ENCODE data around the gene SOX21. TPM values are rescaled to one million over a fixed set of nuclear protein-coding genes. Genes with fewer than 3 reads are reported as not detected.
"Not testable (repeated sequence)": the region's sequence is repeated elsewhere in the genome, so short reads cannot be mapped to it uniquely, and the experiment has no call there.

The SOX21 gene
- total and polyA plus RNA-seq, 2 donors (not counting 1 experiment from before 2014, with no cell fraction given): not detected

GRCh38 chr13:94739235-94739634 is 26.9 kb upstream of the SOX21 start:
- no peaks in the 10 kb centered on the region for H3K79me2 ChIP-seq (ENCODE audit: control insufficient read depth, insufficient read depth, low read length)
- no peaks in the 10 kb centered on the region for H3K27me3 ChIP-seq (replicated peaks in 1 of 4; ENCODE audit: control extremely low read depth in 1 of 4, control insufficient read depth in 3 of 4, insufficient read depth in 4 of 4, low read length in 3 of 4)
- no peak overlapping the region for H3K27ac ChIP-seq (ENCODE audit: low read length in 2 of 2)
- no peaks in the 10 kb centered on the region for H4K20me1 ChIP-seq (ENCODE audit: control insufficient read depth, insufficient read depth, low read length, poor library complexity, severe bottlenecking)
- no peak overlapping the region for H3K4me3 ChIP-seq (ENCODE audit: control extremely low read depth in 1 of 5, extremely low read depth in 1 of 5, insufficient read depth in 1 of 5, low read depth in 2 of 5, low read length in 4 of 5)
- no peaks in the 10 kb centered on the region for H3K9me3 Mint-ChIP-seq (ENCODE audit: insufficient read depth)
- ChIA-PET POLR2A (no interaction called here), CTCF (no interaction called here)
- no peak overlapping the region for H3K9ac ChIP-seq (ENCODE audit: low read length)
- no peak for ATAC-seq (ENCODE audit: low read depth)
- H3K4me2 ChIP-seq (replicated peaks; ENCODE audit: low read depth, low read length, poor library complexity, severe bottlenecking): no peak overlapping the region
- DNase-seq: no peak
- intact Hi-C loops (cut with micrococcal nuclease): no loop called here
- H3K4me1 Mint-ChIP-seq: no peaks in the 10 kb centered on the region
- no peaks in the 10 kb centered on the region for H3K4me1 ChIP-seq (ENCODE audit: control insufficient read depth in 2 of 2, insufficient read depth in 2 of 2, low read length in 2 of 2)
- H3K9me3 ChIP-seq (ENCODE audit: control extremely low read depth in 1 of 3, control insufficient read depth in 2 of 3, insufficient read depth in 1 of 3, low read length in 2 of 3): peaks cover 0 to 3% (median 0%) of the 10 kb centered on the region in 3 donors
- no peak overlapping the region for H2AFZ ChIP-seq (ENCODE audit: insufficient read depth, low read depth, low read length, poor library complexity, severe bottlenecking)
- no peak for TF ChIP-seq EZH2 (IDR thresholded peaks at IDR 0.05; ENCODE audit: borderline replicate concordance, insufficient read depth, low read depth, low read length, poor library complexity, severe bottlenecking)
- TF ChIP-seq, protein P1, sequence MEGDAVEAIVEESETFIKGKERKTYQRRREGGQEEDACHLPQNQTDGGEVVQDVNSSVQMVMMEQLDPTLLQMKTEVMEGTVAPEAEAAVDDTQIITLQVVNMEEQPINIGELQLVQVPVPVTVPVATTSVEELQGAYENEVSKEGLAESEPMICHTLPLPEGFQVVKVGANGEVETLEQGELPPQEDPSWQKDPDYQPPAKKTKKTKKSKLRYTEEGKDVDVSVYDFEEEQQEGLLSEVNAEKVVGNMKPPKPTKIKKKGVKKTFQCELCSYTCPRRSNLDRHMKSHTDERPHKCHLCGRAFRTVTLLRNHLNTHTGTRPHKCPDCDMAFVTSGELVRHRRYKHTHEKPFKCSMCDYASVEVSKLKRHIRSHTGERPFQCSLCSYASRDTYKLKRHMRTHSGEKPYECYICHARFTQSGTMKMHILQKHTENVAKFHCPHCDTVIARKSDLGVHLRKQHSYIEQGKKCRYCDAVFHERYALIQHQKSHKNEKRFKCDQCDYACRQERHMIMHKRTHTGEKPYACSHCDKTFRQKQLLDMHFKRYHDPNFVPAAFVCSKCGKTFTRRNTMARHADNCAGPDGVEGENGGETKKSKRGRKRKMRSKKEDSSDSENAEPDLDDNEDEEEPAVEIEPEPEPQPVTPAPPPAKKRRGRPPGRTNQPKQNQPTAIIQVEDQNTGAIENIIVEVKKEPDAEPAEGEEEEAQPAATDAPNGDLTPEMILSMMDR (IDR thresholded peaks at IDR 0.05): no peak
- no peak overlapping the region for H3K4me3 Mint-ChIP-seq
- WGBS (ENCODE audit: insufficient coverage): 80% methylated on average over 1 of the region's 4 CpGs
- peaks cover 5% of the 10 kb centered on the region for H3K27me3 Mint-ChIP-seq
- H3K36me3 ChIP-seq (replicated peaks in 1 of 2; ENCODE audit: control extremely low read depth in 1 of 2, control insufficient read depth in 1 of 2, extremely low read depth in 1 of 2, insufficient read depth in 2 of 2, low read length in 1 of 2): no peaks in the 10 kb centered on the region
- H3K27ac Mint-ChIP-seq: no peak overlapping the region

GRCh38 chr13:94731028-94731427 is 18.7 kb upstream of the SOX21 start:
- Mint-ChIP-seq H3K4me3 (no peak overlapping the region), H3K4me1 (no peaks in the 10 kb centered on the region), H3K9me3 (ENCODE audit: insufficient read depth) (peaks cover 4% of the 10 kb centered on the region), H3K27ac (no peak overlapping the region), H3K27me3 (peaks cover 4% of the 10 kb centered on the region)
- ATAC-seq (ENCODE audit: low read depth): no peak
- no peaks in the 10 kb centered on the region for H3K4me1 ChIP-seq (ENCODE audit: control insufficient read depth in 2 of 2, insufficient read depth in 2 of 2, low read length in 2 of 2)
- no peak overlapping the region for H3K9ac ChIP-seq (ENCODE audit: low read length)
- H3K9me3 ChIP-seq (ENCODE audit: control extremely low read depth in 1 of 3, control insufficient read depth in 2 of 3, insufficient read depth in 1 of 3, low read length in 2 of 3): peaks cover 0 to 4% (median 0%) of the 10 kb centered on the region in 3 donors
- no peaks in the 10 kb centered on the region for H3K27me3 ChIP-seq (replicated peaks in 1 of 4; ENCODE audit: control extremely low read depth in 1 of 4, control insufficient read depth in 3 of 4, insufficient read depth in 4 of 4, low read length in 3 of 4)
- no peaks in the 10 kb centered on the region for H3K36me3 ChIP-seq (replicated peaks in 1 of 2; ENCODE audit: control extremely low read depth in 1 of 2, control insufficient read depth in 1 of 2, extremely low read depth in 1 of 2, insufficient read depth in 2 of 2, low read length in 1 of 2)
- CTCF ChIA-PET: no interaction called here
- no CpG with 5 or more reads among the region's 3 CpGs for WGBS (ENCODE audit: insufficient coverage)
- no peak overlapping the region for H3K4me2 ChIP-seq (replicated peaks; ENCODE audit: low read depth, low read length, poor library complexity, severe bottlenecking)
- H3K27ac ChIP-seq (ENCODE audit: low read length in 2 of 2): no peak overlapping the region
- no peaks in the 10 kb centered on the region for H4K20me1 ChIP-seq (ENCODE audit: control insufficient read depth, insufficient read depth, low read length, poor library complexity, severe bottlenecking)
- no peak for DNase-seq
- H3K79me2 ChIP-seq (ENCODE audit: control insufficient read depth, insufficient read depth, low read length): no peaks in the 10 kb centered on the region
- H3K4me3 ChIP-seq (ENCODE audit: control extremely low read depth in 1 of 5, extremely low read depth in 1 of 5, insufficient read depth in 1 of 5, low read depth in 2 of 5, low read length in 4 of 5): no peak overlapping the region
- H2AFZ ChIP-seq (ENCODE audit: insufficient read depth, low read depth, low read length, poor library complexity, severe bottlenecking): no peak overlapping the region
- TF ChIP-seq, protein P1 (IDR thresholded peaks at IDR 0.05): no peak
- POLR2A ChIA-PET: no interaction called here
- intact Hi-C loops (cut with micrococcal nuclease): no loop called here

GRCh38 chr13:94729941-94730340 is 17.6 kb upstream of the SOX21 start:
- ATAC-seq (ENCODE audit: low read depth); intact Hi-C loops (cut with micrococcal nuclease): not testable (repeated sequence)
- no CpG with 5 or more reads among the region's 1 CpG for WGBS (ENCODE audit: insufficient coverage)

More at GRCh38 chr13:94729941-94730340, 17.6 kb upstream of the SOX21 start:
- H3K79me2 ChIP-seq (ENCODE audit: control insufficient read depth, insufficient read depth, low read length); H3K27me3 ChIP-seq (replicated peaks in 1 of 4; ENCODE audit: control extremely low read depth in 1 of 4, control insufficient read depth in 3 of 4, insufficient read depth in 4 of 4, low read length in 3 of 4); H3K9me3 Mint-ChIP-seq (ENCODE audit: insufficient read depth); H2AFZ ChIP-seq (ENCODE audit: insufficient read depth, low read depth, low read length, poor library complexity, severe bottlenecking); H3K9ac ChIP-seq (ENCODE audit: low read length); H3K4me2 ChIP-seq (replicated peaks; ENCODE audit: low read depth, low read length, poor library complexity, severe bottlenecking); POLR2A ChIA-PET; H3K4me1 Mint-ChIP-seq; H3K4me3 ChIP-seq (ENCODE audit: control extremely low read depth in 1 of 5, extremely low read depth in 1 of 5, insufficient read depth in 1 of 5, low read depth in 2 of 5, low read length in 4 of 5); DNase-seq; H3K4me1 ChIP-seq (ENCODE audit: control insufficient read depth in 2 of 2, insufficient read depth in 2 of 2, low read length in 2 of 2); H3K27me3 Mint-ChIP-seq; H3K27ac ChIP-seq (ENCODE audit: low read length in 2 of 2); H3K27ac Mint-ChIP-seq; H3K36me3 ChIP-seq (replicated peaks in 1 of 2; ENCODE audit: control extremely low read depth in 1 of 2, control insufficient read depth in 1 of 2, extremely low read depth in 1 of 2, insufficient read depth in 2 of 2, low read length in 1 of 2); H3K9me3 ChIP-seq (ENCODE audit: control extremely low read depth in 1 of 3, control insufficient read depth in 2 of 3, insufficient read depth in 1 of 3, low read length in 2 of 3); CTCF ChIA-PET; H3K4me3 Mint-ChIP-seq; H4K20me1 ChIP-seq (ENCODE audit: control insufficient read depth, insufficient read depth, low read length, poor library complexity, severe bottlenecking): not testable (repeated sequence)
